ENCODE data around the gene LDB3.

Gene LDB3

GRCh38 chr10:86664341-86665217 lies 3.7 kb upstream of the LDB3 start:
- TF ChIP-seq CTCF (IDR thresholded peaks at IDR 0.05; ENCODE audit: insufficient read depth, low read depth, low read length, missing control alignments) = no peak
- DNase-seq (ENCODE audit: low read depth) = no peak
- no peak overlapping the region for H3K4me3 ChIP-seq (ENCODE audit: low read length)

DNA sequence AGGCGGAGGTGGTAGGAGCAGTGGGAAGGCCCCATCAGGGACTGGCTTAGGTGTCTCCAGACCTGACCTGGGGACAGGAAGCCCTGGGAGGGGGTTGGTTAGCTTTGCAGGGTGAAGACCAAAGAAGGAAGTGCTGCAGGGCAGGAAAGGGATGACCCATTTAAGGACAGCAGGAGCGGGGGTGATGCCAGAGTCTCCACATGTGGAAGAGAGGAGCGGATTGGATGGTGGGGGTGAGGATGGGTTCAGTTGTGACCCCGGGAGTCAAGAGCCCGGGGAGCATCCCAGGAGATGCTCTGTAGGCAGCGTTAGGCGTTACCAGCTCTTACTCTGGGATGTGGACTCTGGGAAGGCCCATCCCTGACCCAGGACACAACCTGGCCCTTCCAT lies 3.1 kb upstream of the LDB3 start:
- no peak for TF ChIP-seq CTCF (IDR thresholded peaks at IDR 0.05; ENCODE audit: insufficient read depth, low read depth, low read length, missing control alignments)
- DNase-seq (ENCODE audit: low read depth) = no peak
- no peak overlapping the region for H3K4me3 ChIP-seq (ENCODE audit: low read length)

GRCh38 chr10:86665868-86666267 lies 2.4 kb upstream of the LDB3 start:
- H3K4me3 ChIP-seq (ENCODE audit: low read length) = no peak overlapping the region
- DNase-seq (ENCODE audit: low read depth) = no peak
- no peak for TF ChIP-seq CTCF (IDR thresholded peaks at IDR 0.05; ENCODE audit: insufficient read depth, low read depth, low read length, missing control alignments)

DNA sequence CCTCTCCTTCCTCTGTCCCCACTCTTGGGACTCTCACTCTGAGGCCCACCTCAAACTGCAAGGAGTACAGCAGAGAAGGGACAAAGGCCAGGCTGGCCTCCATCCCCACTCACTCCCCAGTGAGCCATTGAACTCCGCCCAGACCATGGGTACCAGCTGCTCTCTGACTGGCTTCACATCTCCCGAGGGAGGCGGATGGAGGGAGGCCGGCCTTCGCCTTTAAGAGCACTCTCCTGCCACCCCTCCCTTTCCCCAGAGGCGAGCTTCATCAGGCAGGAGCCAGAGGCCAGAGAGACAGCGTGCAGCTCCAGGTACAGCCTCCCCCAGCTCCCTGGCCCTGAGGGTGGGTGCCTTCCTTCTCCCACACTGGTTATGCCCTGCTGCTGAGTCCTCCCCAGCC lies 1.8 kb upstream of the LDB3 start:
- no peak for TF ChIP-seq CTCF (IDR thresholded peaks at IDR 0.05; ENCODE audit: insufficient read depth, low read depth, low read length, missing control alignments)
- H3K4me3 ChIP-seq (ENCODE audit: low read length) = no peak overlapping the region
- DNase-seq (ENCODE audit: low read depth) = no peak

DNA sequence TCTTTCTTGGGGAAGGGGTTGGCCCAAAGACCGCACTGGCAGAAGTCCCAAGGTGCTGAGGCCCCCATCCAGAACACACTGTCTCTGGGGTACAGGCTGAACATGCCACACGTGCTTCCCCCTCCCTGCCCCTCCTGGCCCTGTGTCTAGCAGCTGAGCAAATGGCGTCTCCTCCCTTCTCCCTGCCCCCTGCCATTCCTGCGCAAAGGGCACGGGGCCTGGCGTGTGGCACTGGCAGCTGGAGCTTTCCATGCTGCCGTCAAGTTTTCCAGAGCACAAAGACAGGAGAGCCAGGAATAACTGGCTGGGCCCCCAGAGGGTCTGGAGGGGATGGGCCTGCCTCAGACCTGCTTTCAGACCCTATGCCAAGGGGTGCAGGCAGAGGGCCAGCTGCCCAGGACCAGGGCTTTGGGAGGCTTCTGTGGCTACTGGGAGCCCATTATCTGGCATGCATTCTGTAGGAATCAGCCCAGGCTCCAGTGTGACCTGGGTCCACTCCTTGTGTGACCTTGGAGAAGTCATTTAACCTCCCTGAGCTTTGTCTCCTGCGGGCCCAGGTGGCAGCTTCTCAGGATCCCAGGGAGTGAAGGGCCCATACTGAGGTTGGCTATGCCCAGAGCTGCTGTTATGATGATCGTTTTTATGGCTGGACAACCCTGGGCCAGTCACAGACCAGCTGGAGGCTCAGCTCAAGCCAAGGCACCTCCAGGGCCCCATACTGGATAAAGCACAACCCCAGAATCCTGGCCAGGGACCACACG lies 710 bp upstream of the LDB3 start:
- no peak overlapping the region for H3K4me3 ChIP-seq (ENCODE audit: low read length)
- DNase-seq (ENCODE audit: low read depth) = no peak
- TF ChIP-seq CTCF (IDR thresholded peaks at IDR 0.05; ENCODE audit: insufficient read depth, low read depth, low read length, missing control alignments) = no peak

DNA sequence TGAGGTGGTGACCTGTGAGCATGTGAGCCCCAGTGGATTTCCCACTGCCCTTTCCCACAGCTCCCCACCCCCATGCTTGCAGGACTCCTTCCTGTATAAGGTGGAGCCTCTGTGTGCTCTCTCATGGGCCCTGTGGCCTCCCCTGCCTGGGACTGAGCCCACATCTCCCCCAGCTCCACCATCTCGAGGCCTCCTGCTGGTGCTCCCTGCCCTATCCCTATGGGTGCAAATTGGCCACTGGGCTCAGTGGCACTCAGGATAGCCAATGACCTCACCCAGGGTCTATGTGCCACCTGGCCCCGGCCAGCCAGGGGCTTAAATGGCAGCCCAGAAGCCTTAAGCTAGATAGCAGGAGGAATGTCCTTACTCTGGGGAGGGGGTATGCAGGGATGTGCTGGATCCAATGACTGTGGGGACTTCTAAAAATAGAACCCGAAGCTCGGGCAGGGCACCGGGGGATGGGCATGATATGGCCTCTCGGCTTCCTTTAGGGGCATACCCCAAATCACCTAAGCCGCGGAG lies 2.0 kb downstream of the LDB3 start:
- no peak for DNase-seq (ENCODE audit: low read depth)
- H3K4me3 ChIP-seq (ENCODE audit: low read length) = no peak overlapping the region
- no peak for TF ChIP-seq CTCF (IDR thresholded peaks at IDR 0.05; ENCODE audit: insufficient read depth, low read depth, low read length, missing control alignments)
